ENCODE data around the gene BLCAP.
"Not testable (repeated sequence)": the region's sequence is repeated elsewhere in the genome, so short reads cannot be mapped to it uniquely, and the experiment has no call there.

The BLCAP gene

DNA sequence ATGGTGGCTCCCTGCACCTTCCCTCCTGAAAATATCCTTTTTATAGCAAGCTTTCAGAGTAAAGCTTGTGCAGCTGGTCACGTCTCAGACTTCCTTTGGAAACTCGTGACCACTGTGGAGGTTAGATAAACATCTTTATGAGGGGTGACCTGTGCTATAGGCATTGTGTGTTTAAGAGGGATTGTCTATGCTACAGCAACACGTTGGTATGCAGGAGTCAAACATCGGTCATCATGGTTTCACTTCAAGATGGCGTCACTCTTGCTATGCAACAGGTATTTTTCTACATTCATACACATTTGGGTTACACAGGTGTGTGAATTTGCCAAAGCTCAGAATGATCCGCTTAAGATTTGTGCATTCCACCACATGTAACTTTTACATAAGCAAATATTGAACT lies 14.6 kb upstream of the BLCAP start:
- TF ChIP-seq, protein P1, sequence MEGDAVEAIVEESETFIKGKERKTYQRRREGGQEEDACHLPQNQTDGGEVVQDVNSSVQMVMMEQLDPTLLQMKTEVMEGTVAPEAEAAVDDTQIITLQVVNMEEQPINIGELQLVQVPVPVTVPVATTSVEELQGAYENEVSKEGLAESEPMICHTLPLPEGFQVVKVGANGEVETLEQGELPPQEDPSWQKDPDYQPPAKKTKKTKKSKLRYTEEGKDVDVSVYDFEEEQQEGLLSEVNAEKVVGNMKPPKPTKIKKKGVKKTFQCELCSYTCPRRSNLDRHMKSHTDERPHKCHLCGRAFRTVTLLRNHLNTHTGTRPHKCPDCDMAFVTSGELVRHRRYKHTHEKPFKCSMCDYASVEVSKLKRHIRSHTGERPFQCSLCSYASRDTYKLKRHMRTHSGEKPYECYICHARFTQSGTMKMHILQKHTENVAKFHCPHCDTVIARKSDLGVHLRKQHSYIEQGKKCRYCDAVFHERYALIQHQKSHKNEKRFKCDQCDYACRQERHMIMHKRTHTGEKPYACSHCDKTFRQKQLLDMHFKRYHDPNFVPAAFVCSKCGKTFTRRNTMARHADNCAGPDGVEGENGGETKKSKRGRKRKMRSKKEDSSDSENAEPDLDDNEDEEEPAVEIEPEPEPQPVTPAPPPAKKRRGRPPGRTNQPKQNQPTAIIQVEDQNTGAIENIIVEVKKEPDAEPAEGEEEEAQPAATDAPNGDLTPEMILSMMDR (IDR thresholded peaks at IDR 0.05; ENCODE audit: low read depth, low read length, poor library complexity, severe bottlenecking) = no peak
- TF ChIP-seq EZH2phosphoT487 (IDR thresholded peaks at IDR 0.05; ENCODE audit: borderline replicate concordance, low read length) = no peak
- no peaks in the 10 kb centered on the region for H3K36me3 ChIP-seq (ENCODE audit: control insufficient read depth, low read length)
- H3F3A ChIP-seq (ENCODE audit: control insufficient read depth, insufficient read depth) = no peaks in the 10 kb centered on the region
- peaks cover 13% of the 10 kb centered on the region for H3K27me3 ChIP-seq (ENCODE audit: control insufficient read depth, low read length)
- H3K4me3 ChIP-seq (ENCODE audit: low read length) = no peak overlapping the region
- H3K27ac ChIP-seq (ENCODE audit: low read depth, low read length) = no peak overlapping the region
- no peaks in the 10 kb centered on the region for H3K79me2 ChIP-seq (ENCODE audit: control insufficient read depth, low read length)
- no peak overlapping the region for H3K4me2 ChIP-seq (ENCODE audit: low read length)
- no peaks in the 10 kb centered on the region for H3K4me1 ChIP-seq (ENCODE audit: control insufficient read depth, low read length)
- H4K20me1 ChIP-seq (ENCODE audit: control insufficient read depth, insufficient read depth, low read depth, low read length) = no peaks in the 10 kb centered on the region
- no peaks in the 10 kb centered on the region for H3K9me2 ChIP-seq (replicated peaks; ENCODE audit: control insufficient read depth, low read length)
- no peaks in the 10 kb centered on the region for H3K9me3 ChIP-seq (ENCODE audit: control insufficient read depth, insufficient read depth, low read length)

DNA sequence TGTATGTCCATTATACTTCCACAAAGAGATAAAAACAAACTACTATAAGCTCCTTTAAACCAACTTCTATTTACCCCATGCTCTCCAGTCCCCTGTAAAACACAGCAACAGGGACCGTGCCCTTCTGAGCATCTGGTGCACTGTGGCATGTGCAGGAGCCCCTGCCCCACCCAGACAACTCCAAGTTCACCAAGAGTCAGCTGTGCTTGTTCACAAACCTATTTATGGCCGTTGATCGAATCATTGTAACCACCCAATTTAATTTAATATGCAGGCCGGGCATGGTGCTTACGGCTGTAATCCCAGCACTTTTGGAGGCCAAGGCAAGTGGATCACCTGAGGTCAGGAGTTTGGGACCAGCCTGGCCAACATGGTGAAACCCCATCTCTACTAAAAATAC lies 13.7 kb upstream of the BLCAP start:
- Histone ChIP-seq H3K9me3 (ENCODE audit: control insufficient read depth, insufficient read depth, low read length) (no peaks in the 10 kb centered on the region), H3K36me3 (ENCODE audit: control insufficient read depth, low read length) (no peaks in the 10 kb centered on the region), H3K4me3 (ENCODE audit: low read length) (no peak overlapping the region), H3K27ac (ENCODE audit: low read depth, low read length) (no peak overlapping the region), H3K4me2 (ENCODE audit: low read length) (no peak overlapping the region), H4K20me1 (ENCODE audit: control insufficient read depth, insufficient read depth, low read depth, low read length) (no peaks in the 10 kb centered on the region), H3K9me2 (replicated peaks; ENCODE audit: control insufficient read depth, low read length) (no peaks in the 10 kb centered on the region), H3K27me3 (ENCODE audit: control insufficient read depth, low read length) (peaks cover 19% of the 10 kb centered on the region), H3F3A (ENCODE audit: control insufficient read depth, insufficient read depth) (no peaks in the 10 kb centered on the region), H3K79me2 (ENCODE audit: control insufficient read depth, low read length) (no peaks in the 10 kb centered on the region), H3K4me1 (ENCODE audit: control insufficient read depth, low read length) (no peaks in the 10 kb centered on the region)
- TF ChIP-seq, protein P1 (IDR thresholded peaks at IDR 0.05; ENCODE audit: low read depth, low read length, poor library complexity, severe bottlenecking) = no peak
- TF ChIP-seq EZH2phosphoT487 (IDR thresholded peaks at IDR 0.05; ENCODE audit: borderline replicate concordance, low read length) = no peak

DNA sequence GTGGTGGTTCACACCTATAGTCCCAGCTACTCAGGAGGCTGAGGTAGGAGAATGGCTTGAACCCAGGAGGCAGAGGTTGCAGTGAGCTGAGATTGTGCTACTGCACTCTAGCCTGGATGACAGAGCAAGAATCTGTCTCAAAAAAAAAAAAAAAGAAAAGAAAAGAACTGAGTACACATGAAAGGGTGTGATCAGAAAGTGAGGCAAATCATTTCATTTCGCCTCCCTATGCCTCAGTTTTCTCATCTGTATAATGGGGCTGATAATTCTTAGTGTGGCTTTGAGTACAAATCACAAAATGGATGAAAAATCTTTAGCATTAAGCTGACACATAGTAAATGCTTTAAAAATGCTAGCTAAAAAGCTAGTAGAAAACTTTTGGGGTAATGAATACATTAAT lies 13.2 kb upstream of the BLCAP start:
- H4K20me1 ChIP-seq (ENCODE audit: control insufficient read depth, insufficient read depth, low read depth, low read length); H3K9me2 ChIP-seq (replicated peaks; ENCODE audit: control insufficient read depth, low read length); H3K4me1 ChIP-seq (ENCODE audit: control insufficient read depth, low read length); H3K79me2 ChIP-seq (ENCODE audit: control insufficient read depth, low read length); H3K4me2 ChIP-seq (ENCODE audit: low read length); H3K4me3 ChIP-seq (ENCODE audit: low read length); H3K27ac ChIP-seq (ENCODE audit: low read depth, low read length); H3K9me3 ChIP-seq (ENCODE audit: control insufficient read depth, insufficient read depth, low read length); H3K36me3 ChIP-seq (ENCODE audit: control insufficient read depth, low read length); H3F3A ChIP-seq (ENCODE audit: control insufficient read depth, insufficient read depth): not testable (repeated sequence)
- peaks cover 19% of the 10 kb centered on the region for H3K27me3 ChIP-seq (ENCODE audit: control insufficient read depth, low read length)

DNA sequence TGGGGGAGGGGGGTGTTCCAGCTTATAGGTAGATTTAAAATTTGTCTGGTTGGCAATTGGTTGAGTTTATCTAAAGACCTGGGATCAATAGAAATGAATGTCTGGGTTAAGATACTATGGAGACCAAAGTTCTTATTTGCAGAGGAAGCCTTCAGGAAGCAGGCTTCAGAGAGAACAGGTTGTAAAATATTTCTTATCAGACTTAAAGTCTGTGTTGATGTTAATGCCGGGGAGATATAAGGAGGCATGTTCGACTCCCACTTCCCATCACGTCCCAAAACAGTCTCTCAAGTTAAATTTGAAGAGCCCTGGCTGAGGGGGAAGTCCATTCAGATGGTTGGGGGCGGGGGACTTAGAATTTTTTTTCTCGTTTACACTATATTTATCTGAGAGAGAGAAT lies 12.3 kb upstream of the BLCAP start:
- Histone ChIP-seq H3K36me3 (ENCODE audit: control insufficient read depth, low read length) (no peaks in the 10 kb centered on the region), H3K4me2 (ENCODE audit: low read length) (no peak overlapping the region), H3K9me3 (ENCODE audit: control insufficient read depth, insufficient read depth, low read length) (no peaks in the 10 kb centered on the region), H4K20me1 (ENCODE audit: control insufficient read depth, insufficient read depth, low read depth, low read length) (no peaks in the 10 kb centered on the region), H3K9me2 (replicated peaks; ENCODE audit: control insufficient read depth, low read length) (no peaks in the 10 kb centered on the region), H3K27me3 (ENCODE audit: control insufficient read depth, low read length) (peaks cover 19% of the 10 kb centered on the region), H3K4me3 (ENCODE audit: low read length) (no peak overlapping the region), H3K27ac (ENCODE audit: low read depth, low read length) (no peak overlapping the region), H3F3A (ENCODE audit: control insufficient read depth, insufficient read depth) (no peaks in the 10 kb centered on the region), H3K4me1 (ENCODE audit: control insufficient read depth, low read length) (no peaks in the 10 kb centered on the region), H3K79me2 (ENCODE audit: control insufficient read depth, low read length) (no peaks in the 10 kb centered on the region)
- TF ChIP-seq EZH2phosphoT487 (IDR thresholded peaks at IDR 0.05; ENCODE audit: borderline replicate concordance, low read length) = no peak
- TF ChIP-seq, protein P1 (IDR thresholded peaks at IDR 0.05; ENCODE audit: low read depth, low read length, poor library complexity, severe bottlenecking) = no peak
